Measurements from ENCODE around the gene IFNL2. TPM values are rescaled to one million over a fixed set of nuclear protein-coding genes. Genes with fewer than 3 reads are reported as not detected.
"Not testable (repeated sequence)": the region's sequence is repeated elsewhere in the genome, so short reads cannot be mapped to it uniquely, and the experiment has no call there.

The IFNL2 gene
- total and polyA plus RNA-seq, 9 of the 15 experiments (the other 6 are each of a cell fraction or from before 2014, with no cell fraction given), result not detected

GRCh38 chr19:39270036-39270871 lies 2.1 kb downstream of the IFNL2 start:
- POLR2A ChIA-PET, result no interaction called here

GRCh38 chr19:39273859-39274258 lies 5.7 kb downstream of the IFNL2 start:
- POLR2A ChIA-PET; CTCF ChIA-PET (ENCODE audit: low intra/inter-chr PET ratio); FAIRE-seq: not testable (repeated sequence)

More at GRCh38 chr19:39270036-39270871, 2.1 kb downstream of the IFNL2 start:
- in situ Hi-C loops (cut with MboI), result no loop called here
- Histone ChIP-seq H3K9me1 (ENCODE audit: control insufficient read depth, insufficient read depth, low read length) (no peaks in the 10 kb centered on the region), H3K4me3 (no peak overlapping the region), H3K36me3 (ENCODE audit: control insufficient read depth, insufficient read depth, low read length) (no peaks in the 10 kb centered on the region), H3K9me3 (replicated peaks; ENCODE audit: control insufficient read depth, insufficient read depth, low read depth, low read length) (no peaks in the 10 kb centered on the region), H4K20me1 (replicated peaks; ENCODE audit: control insufficient read depth, insufficient read depth, low read length) (no peaks in the 10 kb centered on the region), H3K4me1 (replicated peaks in 1 of 2; ENCODE audit: control insufficient read depth in 2 of 2, insufficient read depth in 2 of 2, low read length in 2 of 2) (peaks cover 0 to 9% of the 10 kb centered on the region in 2 experiments; a peak in 2 of 5 replicates), H3K9ac (ENCODE audit: insufficient read depth in 1 of 2, low read depth in 2 of 2, low read length in 2 of 2) (no peak overlapping the region), H3K79me2 (ENCODE audit: control insufficient read depth, insufficient read depth, low read length) (no peaks in the 10 kb centered on the region), H2AFZ (ENCODE audit: low read depth, low read length) (no peak overlapping the region), H3K27me3 (ENCODE audit: control insufficient read depth in 2 of 2, insufficient read depth in 2 of 2, low read length in 2 of 2) (peaks cover 0 to 3% of the 10 kb centered on the region in 2 experiments; a peak in 2 of 5 replicates), H3K27ac (ENCODE audit: extremely low read depth, low read depth, low read length) (no peak overlapping the region), H3K4me2 (ENCODE audit: insufficient read depth, low read length) (no peak overlapping the region)
- intact Hi-C loops (cut with micrococcal nuclease), result no loop called here
- WGBS (ENCODE audit: insufficient coverage, low coverage, missing lambda C conversion rate), result 19% methylated on average over 9 of the region's 9 CpGs
- no peak for ATAC-seq
- TF ChIP-seq TRIM24 (IDR thresholded peaks at IDR 0.05) (0 out of 4 replicates have a peak, but pooled peaks of 1 of the 2 experiments have one; percentile 36), RCOR1 (IDR thresholded peaks at IDR 0.05; ENCODE audit: borderline replicate concordance in 1 of 2, low read depth in 2 of 2, low read length in 2 of 2) (no peak), ZKSCAN3 (CRISPR knock-in tag; IDR thresholded peaks at IDR 0.05) (peak; percentile 94)
- CTCF ChIA-PET (ENCODE audit: low intra/inter-chr PET ratio), result no interaction called here
- BruUV-seq (replicated peaks), result no TSS peak
- no peak for DNase-seq (ENCODE audit: extremely low read depth in 1 of 4, low spot score in 3 of 4)
- no peak for FAIRE-seq

More at GRCh38 chr19:39273859-39274258, 5.7 kb downstream of the IFNL2 start:
- H3K4me2 ChIP-seq (ENCODE audit: insufficient read depth, low read length); intact Hi-C loops (cut with micrococcal nuclease); H3K9me3 ChIP-seq (replicated peaks; ENCODE audit: control insufficient read depth, insufficient read depth, low read depth, low read length); H3K4me3 ChIP-seq; H3K9ac ChIP-seq (ENCODE audit: insufficient read depth in 1 of 2, low read depth in 2 of 2, low read length in 2 of 2); H3K36me3 ChIP-seq (ENCODE audit: control insufficient read depth, insufficient read depth, low read length); H3K79me2 ChIP-seq (ENCODE audit: control insufficient read depth, insufficient read depth, low read length); H3K27ac ChIP-seq (ENCODE audit: extremely low read depth, low read depth, low read length); H3K4me1 ChIP-seq (replicated peaks in 1 of 2; ENCODE audit: control insufficient read depth in 2 of 2, insufficient read depth in 2 of 2, low read length in 2 of 2); H2AFZ ChIP-seq (ENCODE audit: low read depth, low read length); ATAC-seq; BruUV-seq (replicated peaks); in situ Hi-C loops (cut with MboI); H4K20me1 ChIP-seq (replicated peaks; ENCODE audit: control insufficient read depth, insufficient read depth, low read length); H3K9me1 ChIP-seq (ENCODE audit: control insufficient read depth, insufficient read depth, low read length); DNase-seq (ENCODE audit: extremely low read depth in 1 of 4, low spot score in 3 of 4); TF ChIP-seq ATF3 (CRISPR knock-in tag; conservative IDR thresholded peaks at IDR 0.05): not testable (repeated sequence)
- peaks cover 12 to 16% of the 10 kb centered on the region in 2 experiments; a peak in 3 of 5 replicates for H3K27me3 ChIP-seq (ENCODE audit: control insufficient read depth in 2 of 2, insufficient read depth in 2 of 2, low read length in 2 of 2)
- 22% methylated on average over 5 of the region's 5 CpGs for WGBS (ENCODE audit: insufficient coverage, low coverage, missing lambda C conversion rate)
- 0 out of 2 replicates have a peak, but pooled peaks have one; percentile 13 for TF ChIP-seq DPF2 (IDR thresholded peaks at IDR 0.05)
- peak; percentile 26 to 44; a peak in 2 of 4 replicates for TF ChIP-seq KDM1A (IDR thresholded peaks at IDR 0.05)
- peak; percentile 35; the same call in 1 of the 2 replicates for TF ChIP-seq CBFA2T3 (IDR thresholded peaks at IDR 0.05)
- TF ChIP-seq EGR1 (conservative IDR thresholded peaks at IDR 0.05), result peak; percentile 40; the same call in 1 of the 2 replicates
- TF ChIP-seq ATF3 (IDR thresholded peaks at IDR 0.05), result peak; percentile 54; the same call in 1 of the 2 replicates

Measured in K562 (cell line).